HG03025 (cell line): Measurements from ENCODE around the gene TTN.

Source experiments
- ATAC-seq: cut with Tn5 transposase; IDR thresholded peaks from one replicate; pipeline ENCODE4 v1.9.1; 2021; ENCODE audit warnings: mild to moderate bottlenecking, moderate library complexity; ENCODE audit not compliant: unreplicated experiment, low FRiP score

TTN gene

DNA sequence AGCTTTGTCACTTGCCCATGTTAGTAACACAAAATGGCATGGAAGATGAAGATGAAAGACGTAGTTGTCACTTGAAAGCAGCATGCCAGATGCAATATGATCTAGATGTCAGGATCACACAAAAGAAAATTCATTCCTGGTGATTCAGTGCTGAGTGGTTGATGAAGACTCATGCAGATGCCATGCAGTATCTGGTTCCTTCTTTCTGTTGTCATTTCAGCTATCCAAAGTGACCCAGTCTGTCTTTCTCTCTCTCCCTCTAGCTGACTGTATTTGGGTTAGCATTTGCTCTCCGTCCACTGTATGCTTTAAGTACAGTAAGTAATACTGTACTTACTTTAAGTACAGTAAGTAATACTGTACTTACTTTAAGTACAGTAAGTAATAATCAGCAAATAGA lies 50.4 kb downstream of the TTN start:
- no peak for ATAC-seq

DNA sequence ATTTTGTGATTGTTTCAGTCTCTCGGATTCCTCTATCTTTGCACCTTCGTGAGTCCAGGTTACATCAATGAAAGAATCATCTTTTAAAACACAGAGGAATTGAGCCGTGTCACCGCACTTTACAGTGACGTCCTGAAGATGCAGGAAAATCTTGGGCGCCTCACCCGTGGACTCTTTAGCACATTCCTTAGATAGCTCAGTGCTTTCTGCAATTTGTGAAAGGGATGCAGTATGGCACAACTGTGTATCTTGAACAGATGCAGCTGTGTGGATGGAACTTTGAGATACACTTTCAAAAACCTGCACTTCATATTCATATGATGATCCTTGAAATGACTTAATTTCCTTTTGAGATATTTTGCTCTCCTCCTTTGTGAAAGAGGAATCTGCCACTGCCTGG lies 50.9 kb downstream of the TTN start:
- ATAC-seq: no peak

DNA sequence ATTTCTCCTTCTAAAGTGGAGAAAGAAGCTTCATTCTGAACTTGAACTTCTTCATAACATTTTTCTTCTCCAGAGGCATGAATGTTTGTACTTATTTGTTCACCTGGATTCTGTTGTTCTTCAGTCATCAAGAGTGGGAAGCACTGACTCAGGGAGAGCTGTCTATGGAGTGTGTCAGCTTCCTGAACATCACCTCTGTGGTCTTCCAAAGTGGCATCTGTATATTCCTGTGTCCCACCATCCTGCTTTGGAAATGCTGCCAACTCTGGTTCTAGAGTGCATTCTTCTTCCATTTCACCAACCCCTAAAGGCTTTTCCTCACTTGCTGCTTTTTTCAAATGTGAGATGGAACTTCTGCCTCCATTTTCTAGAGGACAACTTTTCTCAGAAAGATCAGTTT lies 59.5 kb downstream of the TTN start:
- no peak for ATAC-seq

DNA sequence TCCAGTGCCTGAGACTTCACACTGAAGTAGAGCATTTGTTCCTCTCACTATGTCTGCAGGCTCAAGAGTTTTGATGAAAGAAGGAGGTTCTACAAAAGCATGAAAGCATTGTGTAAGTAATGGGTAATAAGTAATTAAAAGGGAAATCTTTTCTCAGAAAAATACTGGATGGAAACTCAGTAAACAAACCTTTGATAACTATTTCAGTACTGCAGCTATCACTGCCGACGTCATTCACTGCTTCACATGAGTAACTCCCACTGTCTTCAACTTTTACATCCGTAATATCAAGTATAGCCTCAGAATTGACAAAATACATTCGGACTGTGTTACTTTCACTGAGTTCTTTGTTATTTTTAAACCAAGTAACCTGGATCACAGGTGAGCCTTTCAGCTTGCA lies 72.7 kb downstream of the TTN start:
- no peak for ATAC-seq

DNA sequence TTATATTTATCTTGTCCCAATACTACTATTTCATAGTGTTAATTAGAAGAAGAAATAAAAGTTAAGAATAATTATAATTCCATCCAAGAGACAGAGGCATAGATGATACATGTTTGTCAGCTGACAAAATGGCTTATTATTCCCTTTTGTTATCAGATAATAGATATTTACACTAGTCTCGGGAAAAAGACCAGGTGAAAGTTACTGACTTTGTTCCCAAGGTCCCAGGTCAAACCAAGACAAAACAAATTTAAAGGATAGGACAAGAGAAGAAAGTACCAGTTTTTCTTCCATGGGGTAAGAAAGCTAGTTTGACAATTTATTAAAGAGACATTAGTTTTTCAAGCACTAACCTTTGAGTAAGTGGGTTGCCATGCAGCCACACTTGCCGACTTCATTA lies 73.2 kb downstream of the TTN start:
- no peak for ATAC-seq

DNA sequence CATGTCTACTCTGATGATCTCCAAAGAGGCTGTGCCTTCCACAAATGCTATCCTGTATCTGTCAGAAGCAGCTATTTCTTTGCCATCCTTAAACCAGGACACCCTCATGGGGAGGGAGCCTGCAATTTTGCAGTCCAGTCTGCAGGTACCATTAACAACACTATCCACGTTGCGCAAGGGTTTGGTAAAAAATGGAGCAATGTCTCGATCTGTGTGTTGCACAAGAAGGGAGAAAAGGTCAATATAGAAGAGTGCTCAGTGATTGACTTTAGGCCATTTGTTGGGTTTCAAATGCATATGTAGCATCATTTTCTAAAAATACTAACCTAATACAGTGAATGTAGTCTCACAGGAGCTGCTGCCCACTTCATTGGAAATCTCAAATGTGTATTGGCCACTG lies 74.3 kb downstream of the TTN start:
- no peak for ATAC-seq

DNA sequence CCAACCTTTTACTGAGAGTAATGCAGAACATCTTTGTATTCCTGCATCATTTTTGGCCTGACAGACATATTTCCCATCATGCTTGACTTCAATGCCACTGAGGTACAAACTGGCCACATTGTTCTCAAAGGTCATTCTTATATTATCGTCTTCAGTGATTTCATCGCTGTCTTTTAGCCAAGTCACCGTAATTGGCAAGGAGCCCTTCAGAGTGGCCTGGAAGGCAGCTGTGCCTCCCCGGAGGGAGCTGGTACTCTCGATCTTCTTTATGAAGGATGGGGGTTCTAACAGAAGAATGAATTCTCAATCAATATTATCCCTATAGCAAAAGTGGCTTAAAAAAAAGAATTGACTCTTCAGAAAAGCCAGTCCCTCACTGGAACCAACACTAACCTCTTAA lies 75.9 kb downstream of the TTN start:
- ATAC-seq: no peak

DNA sequence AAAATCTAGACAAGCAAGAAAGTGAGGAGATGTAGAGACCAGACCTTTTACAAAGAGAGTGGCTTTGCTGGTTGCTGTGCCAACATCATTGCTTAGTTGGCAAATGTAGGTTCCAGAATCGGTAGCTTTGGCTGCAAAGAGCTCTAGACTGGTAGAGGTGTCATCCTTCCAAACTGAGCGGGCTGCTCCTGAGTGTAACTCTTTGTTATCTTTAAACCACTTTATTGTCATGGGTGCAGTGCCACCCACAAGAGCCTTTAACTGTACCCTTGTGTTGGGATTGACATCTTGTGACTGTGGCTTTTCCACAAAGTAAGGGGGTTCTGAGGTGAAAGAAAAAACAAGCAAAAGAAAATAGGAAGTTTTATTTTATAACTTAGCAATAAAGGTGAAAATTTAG lies 77.2 kb downstream of the TTN start:
- ATAC-seq: no peak

DNA sequence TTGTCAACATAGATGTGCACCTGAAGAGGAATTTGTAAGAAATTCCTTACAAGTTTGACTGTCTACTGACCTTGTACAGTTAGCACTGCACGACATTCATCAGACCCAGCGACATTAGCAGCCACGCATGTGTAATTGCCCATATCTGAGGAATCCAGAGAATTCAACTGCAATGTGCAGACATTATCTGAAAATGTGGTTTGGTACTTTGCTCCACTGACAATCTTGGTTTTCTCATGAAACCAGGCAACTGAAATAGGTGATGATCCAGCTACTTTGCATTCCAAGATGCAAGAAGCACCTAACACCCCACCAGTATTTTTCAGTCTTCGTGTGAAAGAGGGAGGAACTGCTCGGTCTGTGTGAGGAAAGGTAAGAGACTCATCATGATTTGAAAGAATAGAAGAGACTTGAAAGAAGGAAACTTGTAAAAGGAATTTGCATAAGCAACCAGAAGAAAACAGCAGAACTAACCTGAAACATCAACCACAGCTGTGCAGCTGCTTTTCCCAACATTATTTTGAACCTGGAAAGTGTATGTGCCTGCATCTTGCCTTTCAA lies 83.4 kb downstream of the TTN start:
- ATAC-seq: no peak

DNA sequence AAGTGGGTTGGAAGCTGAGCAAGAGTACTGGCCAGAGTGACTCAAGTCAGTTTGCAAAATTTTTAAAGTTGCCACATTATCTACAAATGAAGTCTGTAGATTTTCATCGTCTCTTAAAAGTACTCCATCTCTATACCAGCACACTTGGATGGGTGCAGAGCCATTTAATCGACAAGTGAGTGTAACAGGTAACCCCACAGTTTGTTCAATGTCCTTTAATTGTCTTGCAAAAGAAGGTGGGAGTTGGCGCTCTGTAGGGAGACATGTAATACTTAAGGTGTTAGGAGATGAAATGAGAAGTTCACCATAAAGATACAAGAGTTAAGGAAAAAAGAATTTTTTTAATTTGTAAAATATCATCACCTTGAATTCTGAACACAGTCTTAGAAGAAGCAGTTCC lies 84.9 kb downstream of the TTN start:
- no peak for ATAC-seq

DNA sequence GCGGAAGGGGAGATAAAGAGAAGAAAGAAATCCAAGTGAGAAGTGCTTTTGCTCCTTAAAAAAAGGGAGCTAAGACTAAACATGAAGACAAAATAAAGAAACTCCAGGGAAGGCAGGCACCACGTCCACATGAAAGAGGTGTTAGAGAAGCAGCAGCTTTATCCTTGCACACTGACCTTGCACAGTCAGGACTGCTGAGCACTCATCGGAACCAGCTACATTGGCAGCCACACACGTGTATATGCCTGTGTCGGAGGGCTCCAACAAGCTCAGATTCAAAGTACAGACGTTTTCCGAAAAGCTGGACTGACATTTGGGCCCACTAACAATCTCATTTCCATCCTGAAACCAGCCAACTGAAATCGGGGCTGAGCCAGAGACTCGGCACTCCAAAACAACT lies 88.2 kb downstream of the TTN start:
- no peak for ATAC-seq

DNA sequence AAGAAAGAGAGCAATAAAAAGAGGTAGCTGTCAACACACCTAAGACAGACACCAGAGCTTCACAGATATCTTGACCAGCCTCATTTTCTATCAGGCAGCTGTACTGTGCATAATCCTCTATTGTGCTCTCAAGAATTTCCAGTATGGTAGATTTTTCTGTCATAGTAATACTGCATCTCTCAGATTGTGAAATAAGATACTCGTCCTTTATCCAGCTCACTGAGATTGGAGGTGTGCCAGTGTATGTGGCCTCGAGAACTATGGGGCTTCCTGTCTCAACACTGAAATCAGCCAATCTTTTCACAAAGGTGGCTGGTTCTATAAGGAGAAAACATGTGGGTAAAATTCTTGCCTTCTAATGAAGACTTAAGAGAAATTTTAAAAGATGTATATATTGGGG lies 88.9 kb downstream of the TTN start:
- no peak for ATAC-seq

DNA sequence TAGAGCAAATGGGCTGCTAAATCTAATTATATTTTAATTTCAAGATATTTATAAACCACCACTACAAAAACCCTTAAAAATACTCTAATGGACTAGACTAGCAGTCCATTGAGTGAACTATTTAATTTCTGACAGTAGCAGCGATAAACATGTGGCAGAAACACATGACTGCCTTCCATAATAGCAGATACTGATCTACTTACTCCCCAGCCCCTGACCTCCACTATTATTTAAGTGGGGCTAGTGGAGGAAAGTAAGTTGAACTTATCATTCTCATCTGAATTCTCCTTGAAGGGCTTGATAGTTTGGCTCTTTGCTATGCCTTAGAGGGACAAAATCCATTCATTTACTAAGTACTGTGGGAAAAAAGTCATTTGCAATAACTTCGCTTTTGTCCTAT lies 90.8 kb downstream of the TTN start:
- ATAC-seq: no peak

DNA sequence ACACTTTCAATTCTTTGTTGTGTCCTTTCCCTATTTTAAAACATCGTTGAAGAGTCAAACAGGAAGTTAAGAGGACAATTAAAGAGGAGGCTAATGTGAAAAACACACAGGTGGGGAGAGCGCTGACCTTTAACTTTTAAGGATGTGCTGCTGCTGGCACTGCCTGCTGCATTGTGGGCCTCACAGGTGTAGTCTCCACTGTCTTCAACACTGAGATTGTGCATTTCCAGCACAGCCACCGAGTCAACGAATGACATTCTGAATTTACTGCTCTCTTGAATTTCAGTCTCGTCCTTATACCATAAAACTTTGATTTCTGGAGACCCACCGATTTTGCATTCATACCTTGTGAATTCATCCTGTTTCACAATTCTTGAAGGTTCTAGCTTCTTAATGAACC lies 91.9 kb downstream of the TTN start:
- no peak for ATAC-seq

DNA sequence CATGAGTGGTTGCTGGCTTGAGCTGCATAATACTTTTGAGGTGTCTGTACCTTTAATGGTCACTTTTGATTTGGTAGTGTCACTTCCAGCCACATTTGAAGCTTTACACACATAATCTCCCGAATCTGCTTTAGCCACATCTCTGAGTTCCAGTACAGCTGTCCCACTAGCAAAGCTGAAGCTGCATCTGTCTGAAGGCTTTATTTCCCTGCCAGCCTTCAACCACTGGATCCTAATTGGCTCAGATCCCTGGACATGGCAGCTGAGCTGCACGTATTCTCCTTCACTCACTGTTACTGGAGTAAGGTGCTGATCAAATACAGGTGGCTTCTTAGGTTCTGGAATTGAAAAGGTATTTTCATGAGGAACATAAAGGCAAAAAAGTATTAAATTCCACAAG lies 99.7 kb downstream of the TTN start:
- no peak for ATAC-seq

DNA sequence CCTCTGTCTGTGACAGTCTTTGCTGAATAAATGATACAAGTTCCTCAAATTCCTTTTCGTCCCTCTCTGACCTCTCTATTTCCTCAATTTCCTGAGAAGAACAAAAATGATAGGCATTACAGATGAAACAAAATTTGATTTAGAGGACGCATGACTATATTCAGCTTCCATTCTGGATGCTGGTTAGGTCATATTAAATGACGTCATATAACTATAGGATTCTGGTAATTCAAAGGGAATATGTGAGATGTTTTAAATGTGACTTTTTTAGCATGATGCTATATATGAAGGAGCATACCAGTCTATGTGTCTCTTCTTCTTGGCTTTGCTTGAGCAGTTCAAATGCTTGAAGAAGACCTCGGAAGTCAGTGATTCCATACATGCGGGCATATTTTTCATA lies 102.3 kb downstream of the TTN start:
- no peak for ATAC-seq

DNA sequence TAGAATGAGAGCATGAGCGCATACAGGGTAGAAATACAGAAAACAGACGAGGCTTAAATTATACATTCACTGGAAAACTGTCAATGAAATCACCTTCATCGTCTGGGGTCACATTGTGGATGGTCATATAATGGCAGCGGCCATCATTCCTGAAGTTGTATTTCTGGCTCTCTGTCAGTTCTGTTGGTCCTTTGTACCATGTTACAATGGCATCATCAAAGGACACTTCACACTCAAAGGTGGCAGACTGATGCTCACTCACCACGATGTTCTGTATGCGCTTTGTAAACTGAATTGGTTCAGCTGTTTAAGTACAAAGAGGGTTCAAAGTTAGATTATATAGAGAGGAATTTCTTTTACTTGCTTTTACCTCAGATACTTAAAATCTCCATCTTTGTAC lies 104.9 kb downstream of the TTN start:
- no peak for ATAC-seq

DNA sequence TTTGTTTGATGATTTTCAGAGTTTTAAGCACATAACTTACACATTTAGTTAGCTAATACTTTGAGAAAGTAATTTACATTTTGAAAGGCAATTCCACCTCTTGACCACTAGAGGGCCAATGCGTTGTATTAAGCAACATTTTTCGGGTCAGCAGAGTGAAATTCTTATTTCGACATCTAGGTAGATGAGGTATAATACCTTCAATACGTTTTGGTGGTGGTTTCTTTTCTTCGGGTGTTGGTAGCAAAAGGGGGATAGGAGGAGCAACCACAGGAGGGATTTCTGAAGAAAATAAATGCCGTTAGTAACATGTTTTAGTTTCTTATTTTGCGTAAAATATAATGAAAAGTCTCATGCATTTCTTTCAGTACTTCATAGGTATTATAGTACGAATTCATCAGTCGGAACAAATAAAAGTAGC lies 106.3 kb downstream of the TTN start:
- ATAC-seq: no peak

DNA sequence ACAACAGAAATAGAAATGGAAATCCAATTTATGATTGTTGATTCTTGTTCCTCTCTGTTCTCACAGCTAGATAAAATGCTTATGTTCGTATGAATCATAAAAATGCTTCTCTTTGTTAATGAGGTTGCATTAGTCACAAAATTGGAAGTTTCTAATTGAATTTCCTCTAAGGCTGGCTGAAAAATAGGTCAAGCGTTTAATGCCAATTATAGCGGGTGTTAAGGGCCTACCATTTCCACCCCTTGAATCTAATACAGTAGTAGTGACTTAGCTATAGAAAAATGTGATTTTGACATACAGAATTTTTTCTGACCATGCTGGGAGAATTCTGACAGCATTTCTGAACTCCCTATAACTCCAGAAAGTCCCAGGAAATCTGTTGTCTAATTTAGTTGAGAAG lies 107.1 kb downstream of the TTN start:
- no peak for ATAC-seq

DNA sequence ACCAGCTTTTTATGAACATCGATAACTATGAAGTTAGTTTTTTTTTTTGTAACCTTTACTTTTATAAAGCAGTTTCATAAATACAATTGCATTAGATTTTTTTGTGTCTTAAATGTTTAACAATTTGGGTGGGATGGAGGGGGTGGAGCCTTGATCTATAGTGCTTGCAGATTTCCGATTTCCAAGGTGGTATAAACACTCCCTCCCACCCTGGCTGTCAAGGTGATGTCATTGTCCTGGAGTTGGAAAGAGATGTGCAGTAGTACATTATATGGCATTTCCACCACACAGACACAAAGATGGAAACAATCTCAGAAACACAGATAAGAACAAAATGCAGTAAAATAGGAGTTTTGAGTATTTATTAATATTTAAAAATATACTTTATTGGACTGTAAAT lies 114.4 kb downstream of the TTN start:
- ATAC-seq: no peak

DNA sequence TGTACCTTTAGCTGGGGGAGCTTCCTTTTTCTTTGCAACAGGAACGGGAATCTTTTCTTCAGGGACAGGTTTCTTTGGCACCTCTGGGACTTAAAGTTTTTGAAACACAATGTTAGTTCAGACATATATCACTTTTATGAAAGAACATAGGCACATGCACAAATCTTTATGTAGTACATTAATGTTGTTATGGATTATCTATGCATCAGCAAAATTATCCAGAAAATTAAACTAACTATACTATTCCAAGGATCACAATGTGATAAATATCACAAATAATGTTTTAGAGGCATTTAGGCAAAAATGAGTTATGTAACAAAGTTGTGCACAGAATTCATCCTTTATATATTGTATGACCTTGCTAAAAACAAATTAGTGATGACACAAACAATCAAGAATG lies 117.4 kb downstream of the TTN start:
- ATAC-seq: no peak

DNA sequence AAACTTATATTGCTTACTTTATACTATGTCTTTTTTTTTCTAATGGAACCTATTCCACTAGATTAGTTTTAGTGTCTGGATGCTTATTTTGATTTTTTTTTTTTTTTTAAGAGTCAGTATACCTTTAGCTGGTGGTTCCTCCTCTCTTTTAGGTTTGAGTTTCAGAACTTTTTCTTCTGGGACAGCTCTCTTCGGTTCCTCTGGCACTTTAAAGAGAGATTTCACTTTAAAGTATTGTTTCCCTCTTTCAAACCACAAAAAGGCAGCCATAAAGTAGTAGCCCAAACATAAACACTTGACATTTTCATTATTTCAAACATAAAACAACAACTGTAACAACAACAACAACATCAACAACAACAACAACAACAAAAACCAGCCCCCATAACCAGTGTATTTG lies 123.3 kb downstream of the TTN start:
- ATAC-seq: no peak

DNA sequence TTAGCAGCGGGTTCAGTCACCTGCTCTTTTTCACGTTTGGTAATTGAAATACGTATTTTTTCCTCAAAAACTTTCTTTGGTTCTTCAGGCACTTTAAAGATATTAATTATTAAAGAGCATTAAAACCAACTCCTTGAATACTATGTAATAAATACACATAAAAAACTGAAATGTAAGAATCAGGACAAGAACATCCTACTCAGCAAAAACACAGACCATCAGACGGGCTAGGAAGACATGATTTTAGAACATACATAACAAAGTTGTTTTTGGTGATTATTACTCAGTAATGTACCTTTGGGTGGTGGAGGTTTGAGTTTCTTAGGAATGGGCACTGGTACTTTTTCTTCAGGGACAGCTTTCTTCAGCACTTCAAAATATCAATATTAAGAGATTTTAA lies 126.1 kb downstream of the TTN start:
- ATAC-seq: no peak
